Natural killer cell (primary cell): Measurements from ENCODE around the gene LIN7B. TPM values are rescaled to one million over a fixed set of nuclear protein-coding genes. Genes with fewer than 3 reads are reported as not detected.

ENCODE experiments used
- ATAC-seq, 3 donors: fragments of 150-1000 bp in 2 of 3; fragments of 200-7000 bp in 1 of 3; cut with Tn5 transposase; 1 replicate in 1 of 3; 2 replicates in 2 of 3; pipeline ENCODE4 v1.10.0; 2021; ENCODE audit warnings: mild to moderate bottlenecking in 2 of 3, moderate library complexity in 2 of 3
- DNase-seq, 2 donors: peaks; one replicate each; pipeline versions ENCODE4 v3.0.0 to v3.0.0-alpha.2; 2013 to 2021; ENCODE audit warnings: mixed read lengths in 1 of 2
- H3K27ac ChIP-seq: one replicate; pipeline ENCODE4 v1.5.1; 2013; ENCODE audit warnings: mild to moderate bottlenecking, low read length
- H3K27me3 ChIP-seq: one replicate; pipeline ENCODE4 v1.6.1; 2013; ENCODE audit warnings: low read length; ENCODE audit not compliant: control insufficient read depth, insufficient read depth
- H3K36me3 ChIP-seq: one replicate; pipeline ENCODE4 v1.6.1; 2013; ENCODE audit warnings: low read length; ENCODE audit not compliant: control insufficient read depth, insufficient read depth
- H3K4me1 ChIP-seq: one replicate; pipeline ENCODE4 v1.6.1; 2013; ENCODE audit warnings: low read length; ENCODE audit not compliant: control insufficient read depth, insufficient read depth
- H3K4me3 ChIP-seq: one replicate; pipeline ENCODE4 v1.5.1; 2013; ENCODE audit warnings: low read length
- H3K9me3 ChIP-seq: one replicate; pipeline ENCODE4 v1.6.1; 2013; ENCODE audit warnings: low read length; ENCODE audit not compliant: control insufficient read depth, insufficient read depth
- H3K27ac Mint-ChIP-seq, 2 donors: one replicate each; pipeline ENCODE4 v1.8.0; 2022; ENCODE audit warnings: mild to moderate bottlenecking in 2 of 2, mixed read lengths in 2 of 2, moderate library complexity in 1 of 2
- H3K27me3 Mint-ChIP-seq, 2 donors: one replicate each; pipeline ENCODE4 v1.8.0; 2022; ENCODE audit warnings: low read depth in 2 of 2, mixed read lengths in 2 of 2
- H3K36me3 Mint-ChIP-seq: one replicate; pipeline ENCODE4 v1.8.0; 2022; ENCODE audit warnings: mixed read lengths
- H3K4me1 Mint-ChIP-seq, 2 donors: one replicate each; pipeline ENCODE4 v1.8.0; 2022; ENCODE audit warnings: mixed read lengths in 2 of 2
- H3K4me3 Mint-ChIP-seq: one replicate; pipeline ENCODE4 v1.8.0; 2022; ENCODE audit warnings: mild to moderate bottlenecking, moderate library complexity, mixed read lengths
- H3K9me3 Mint-ChIP-seq, 2 donors: one replicate each; pipeline ENCODE4 v1.8.0; 2022; ENCODE audit warnings: mixed read lengths in 2 of 2
- CTCF ChIP-seq: fragments of 200-600 bp; IDR thresholded peaks from one replicate; pipeline ENCODE4 v1.8.0; 2022; ENCODE audit warnings: antibody characterized with exemption
- WGBS: methylation state at CpG from one replicate; pipeline ENCODE4 v1.1.7; 2013; ENCODE audit warnings: missing lambda C conversion rate; ENCODE audit not compliant: insufficient coverage; 5-methylcytosine and 5-hydroxymethylcytosine counted together
- intact Hi-C: fragments of 100-400 bp; cut with micrococcal nuclease; formaldehyde crosslinking; loops from one replicate; pipeline ENCODE4 v1.14.2; 2022
- total RNA-seq, 4 donors: library from RNA; stranded (reverse); fragments of 120-200 nt in 1 of 4; gene quantifications; one replicate each; pipeline versions ENCODE4 v1.2.3 to v1.2.4, GENCODE V29; 2013 to 2022

The LIN7B gene
- total RNA-seq, 3 donors from 2014 or later (not counting 1 experiment from before 2014, with no cell fraction given), result 6.2 to 8.8 (median 6.5) TPM

DNA sequence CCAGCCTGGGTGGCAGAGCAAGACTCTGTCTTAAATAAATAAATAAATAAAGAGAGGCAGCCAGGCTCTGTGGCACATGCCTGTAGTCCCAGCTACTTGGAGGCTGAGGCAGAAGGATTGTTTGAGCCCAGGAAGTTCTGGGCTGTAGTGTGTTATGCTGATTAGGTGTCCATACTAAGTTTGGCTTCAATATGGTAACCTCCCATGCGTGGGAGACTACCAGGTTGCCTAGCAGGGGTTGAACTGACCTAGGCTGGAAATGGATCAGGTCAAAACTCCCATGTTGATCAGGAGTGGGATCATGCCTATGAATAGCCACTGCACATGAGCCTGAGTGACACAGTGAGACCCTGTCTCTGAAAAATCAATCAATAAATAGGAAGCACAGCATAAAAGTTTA is 32.9 kb upstream of the LIN7B start:
- WGBS, result 78% methylated on average over 1 of the region's 1 CpG
- H3K27ac Mint-ChIP-seq, result no peak overlapping the region
- H3K4me3 Mint-ChIP-seq, result no peak overlapping the region
- H3K27me3 ChIP-seq, result no peaks in the 10 kb centered on the region
- ATAC-seq (no peak), DNase-seq (no peak)
- no peaks in the 10 kb centered on the region for H3K9me3 Mint-ChIP-seq
- no peaks in the 10 kb centered on the region for H3K36me3 ChIP-seq
- H3K9me3 ChIP-seq, result no peaks in the 10 kb centered on the region
- H3K27me3 Mint-ChIP-seq, result peaks cover 0 to 5% of the 10 kb centered on the region in 2 donors
- H3K36me3 Mint-ChIP-seq, result no peaks in the 10 kb centered on the region
- H3K4me3 ChIP-seq, result no peak overlapping the region
- H3K27ac ChIP-seq, result no peak overlapping the region
- peaks cover 16 to 17% of the 10 kb centered on the region in 2 donors for H3K4me1 Mint-ChIP-seq
- no peak for TF ChIP-seq CTCF
- intact Hi-C loops, result no loop called here
- peaks cover 13% of the 10 kb centered on the region for H3K4me1 ChIP-seq

DNA sequence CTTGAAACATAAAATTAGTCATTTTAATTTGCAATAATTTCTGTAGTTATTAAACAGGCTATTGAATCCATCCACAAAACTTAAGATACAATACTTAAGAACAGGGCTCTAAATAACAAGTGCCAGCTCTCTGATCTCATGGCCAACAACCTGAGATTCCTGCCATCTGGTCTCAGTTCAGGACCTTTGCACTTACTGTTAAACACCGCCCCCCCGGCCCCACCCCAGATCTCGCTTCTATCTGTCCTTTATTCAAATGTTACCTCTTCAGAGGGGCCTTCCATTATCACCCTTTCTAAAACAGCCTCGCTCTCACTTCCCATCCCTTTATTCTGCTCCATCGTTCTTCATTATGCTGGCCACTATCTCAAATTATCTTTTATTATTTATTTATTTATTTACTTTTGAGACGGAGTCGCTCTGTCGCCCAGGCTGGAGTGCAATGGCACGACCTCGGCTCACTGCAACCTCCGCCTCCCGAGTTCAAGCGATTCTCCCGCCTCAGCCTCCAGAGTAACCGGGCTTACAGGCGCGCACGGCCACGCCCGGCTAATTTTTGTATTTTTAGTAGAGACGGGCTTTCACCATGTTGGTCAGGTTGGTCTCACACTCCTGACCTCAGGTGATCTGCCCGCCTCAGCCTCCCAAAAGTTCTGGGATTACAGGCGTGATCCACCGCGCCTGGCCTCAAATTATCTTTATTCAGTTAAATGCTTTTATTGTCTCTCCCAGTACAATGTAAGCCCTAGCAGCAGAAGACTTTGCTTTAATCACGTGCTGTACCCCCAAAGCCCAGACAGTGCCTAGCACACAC is 29.8 kb upstream of the LIN7B start:
- H3K36me3 ChIP-seq, result peaks cover 2% of the 10 kb centered on the region
- Mint-ChIP-seq H3K9me3 (no peaks in the 10 kb centered on the region), H3K4me3 (peak overlapping the region; percentile 99), H3K27ac (peak overlapping the region; percentile 96), H3K27me3 (peaks cover 0 to 3% of the 10 kb centered on the region in 2 donors), H3K4me1 (peaks cover 29 to 37% of the 10 kb centered on the region in 2 donors), H3K36me3 (no peaks in the 10 kb centered on the region)
- H3K27ac ChIP-seq, result peak overlapping the region; percentile 78
- peak overlapping the region; percentile 76 for H3K4me3 ChIP-seq
- H3K27me3 ChIP-seq, result no peaks in the 10 kb centered on the region
- H3K4me1 ChIP-seq, result peaks cover 24% of the 10 kb centered on the region
- DNase-seq (no peak), ATAC-seq (no peak)
- no peaks in the 10 kb centered on the region for H3K9me3 ChIP-seq
- no peak for TF ChIP-seq CTCF
- intact Hi-C loops, result no loop called here
- 79% methylated on average over 26 of the region's 26 CpGs for WGBS

GRCh38 chr19:49085020-49085867 is 28.9 kb upstream of the LIN7B start, which contains the start of gene SNRNP70:
Gene SNRNP70, plus strand, starts transcription at chr19:49085451. Its CDS starts 964 bp downstream, at chr19:49086415.
- peak within 1 kb of the TSS; percentile 96 for H3K27ac Mint-ChIP-seq
- peak within 1 kb of the TSS; percentile 78 for H3K27ac ChIP-seq
- no peaks in the 10 kb centered on the region for H3K27me3 ChIP-seq
- peaks cover 0 to 3% of the 10 kb centered on the region in 2 donors for H3K27me3 Mint-ChIP-seq
- peak within 1 kb of the TSS; percentile 99 for H3K4me3 Mint-ChIP-seq
- intact Hi-C loops, result no loop called here
- peaks cover 6% of the 10 kb centered on the region for H3K36me3 ChIP-seq
- WGBS, result under 1% methylated on average over 89 of the region's 89 CpGs
- peaks cover 29 to 39% of the 10 kb centered on the region in 2 donors for H3K4me1 Mint-ChIP-seq
- peak; percentile 91 to 96 (median 93) for ATAC-seq
- peak; percentile 99 to 100 for DNase-seq
- no peak for TF ChIP-seq CTCF
- no peaks in the 10 kb centered on the region for H3K36me3 Mint-ChIP-seq
- peaks cover 24% of the 10 kb centered on the region for H3K4me1 ChIP-seq
- H3K9me3 ChIP-seq, result no peaks in the 10 kb centered on the region
- no peaks in the 10 kb centered on the region for H3K9me3 Mint-ChIP-seq
- peak within 1 kb of the TSS; percentile 76 for H3K4me3 ChIP-seq
